Measurements from ENCODE around the gene BTBD9.
"Not testable (repeated sequence)": the region's sequence is repeated elsewhere in the genome, so short reads cannot be mapped to it uniquely, and the experiment has no call there.

The BTBD9 gene

GRCh38 chr6:38133932-38134703, 505.6 kb downstream of the BTBD9 start:
- DNase-seq (ENCODE audit: extremely low read depth in 1 of 2, low read depth in 1 of 2), result no peak

GRCh38 chr6:38131527-38131965, 508.2 kb downstream of the BTBD9 start:
- no peak for DNase-seq (ENCODE audit: extremely low read depth in 1 of 2, low read depth in 1 of 2)

GRCh38 chr6:38127284-38127683, 512.4 kb downstream of the BTBD9 start:
- DNase-seq (ENCODE audit: extremely low read depth in 1 of 2, low read depth in 1 of 2), result no peak

GRCh38 chr6:38124224-38124926, 515.4 kb downstream of the BTBD9 start:
- DNase-seq (ENCODE audit: extremely low read depth in 1 of 2, low read depth in 1 of 2), result not testable (repeated sequence)

- DNase-seq (ENCODE audit: extremely low read depth in 1 of 2, low read depth in 1 of 2), result no peak
These were observed 520.2 kb downstream of the BTBD9 start for GRCh38 chr6:38119516-38119915.

GRCh38 chr6:38118791-38119365, 520.9 kb downstream of the BTBD9 start:
- no peak for DNase-seq (ENCODE audit: extremely low read depth in 1 of 2, low read depth in 1 of 2)

Data from activated CD8-positive, alpha-beta memory T cell treated with anti-CD3 and anti-CD28 coated beads for 1 hour (primary cell).